Measurements from ENCODE around the gene SHKBP1.

- TF ChIP-seq, protein P1, sequence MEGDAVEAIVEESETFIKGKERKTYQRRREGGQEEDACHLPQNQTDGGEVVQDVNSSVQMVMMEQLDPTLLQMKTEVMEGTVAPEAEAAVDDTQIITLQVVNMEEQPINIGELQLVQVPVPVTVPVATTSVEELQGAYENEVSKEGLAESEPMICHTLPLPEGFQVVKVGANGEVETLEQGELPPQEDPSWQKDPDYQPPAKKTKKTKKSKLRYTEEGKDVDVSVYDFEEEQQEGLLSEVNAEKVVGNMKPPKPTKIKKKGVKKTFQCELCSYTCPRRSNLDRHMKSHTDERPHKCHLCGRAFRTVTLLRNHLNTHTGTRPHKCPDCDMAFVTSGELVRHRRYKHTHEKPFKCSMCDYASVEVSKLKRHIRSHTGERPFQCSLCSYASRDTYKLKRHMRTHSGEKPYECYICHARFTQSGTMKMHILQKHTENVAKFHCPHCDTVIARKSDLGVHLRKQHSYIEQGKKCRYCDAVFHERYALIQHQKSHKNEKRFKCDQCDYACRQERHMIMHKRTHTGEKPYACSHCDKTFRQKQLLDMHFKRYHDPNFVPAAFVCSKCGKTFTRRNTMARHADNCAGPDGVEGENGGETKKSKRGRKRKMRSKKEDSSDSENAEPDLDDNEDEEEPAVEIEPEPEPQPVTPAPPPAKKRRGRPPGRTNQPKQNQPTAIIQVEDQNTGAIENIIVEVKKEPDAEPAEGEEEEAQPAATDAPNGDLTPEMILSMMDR (IDR thresholded peaks at IDR 0.05): peak in 1 of 3 experiments; percentile 49
- TF ChIP-seq POLR2A (IDR thresholded peaks at IDR 0.05): no peak
Measured at GRCh38 chr19:40530091-40530901, 46.4 kb upstream of the SHKBP1 start.

Measured in testis (tissue), 2 donors.